K562 (cell line): ENCODE measurements around the gene ZBTB22. TPM values are rescaled to one million over a fixed set of nuclear protein-coding genes. Genes with fewer than 3 reads are reported as not detected.

Experiments
- ARID1B ChIP-seq: fragments of 450-650 bp; IDR thresholded peaks from 2 replicates; pipeline ENCODE4 v1.6.1; 2016; ENCODE audit warnings: antibody characterized with exemption, mild to moderate bottlenecking, inconsistent platforms
- CBX1 ChIP-seq: sonication (generic); IDR thresholded peaks from 2 replicates; pipeline ENCODE4 v1.6.1; 2016; ENCODE audit warnings: antibody characterized with exemption, low read depth, mild to moderate bottlenecking
- CLOCK ChIP-seq: fragments of 250-450 bp; sonication (Bioruptor Pico); IDR thresholded peaks from 2 replicates; pipeline ENCODE4 v1.4.0; 2020; ENCODE audit warnings: mild to moderate bottlenecking, moderate library complexity, borderline replicate concordance
- DLX4 ChIP-seq: fragments of 250-450 bp; sonication (Bioruptor Pico); IDR thresholded peaks from 2 replicates; pipeline ENCODE4 v1.6.1; 2021; ENCODE audit warnings: mild to moderate bottlenecking
- E2F6 ChIP-seq, 2 experiments: IDR thresholded peaks; 2 replicates each; pipeline ENCODE4 v1.6.1; 2011; ENCODE audit warnings: borderline replicate concordance in 1 of 2, control low read depth in 1 of 2, low read depth in 1 of 2, low read length in 1 of 2, mild to moderate bottlenecking in 1 of 2, mixed read lengths in 1 of 2, moderate library complexity in 1 of 2; ENCODE audit not compliant: insufficient read depth in 1 of 2, insufficient read length in 1 of 2, poor library complexity in 1 of 2, severe bottlenecking in 1 of 2; ENCODE audit errors: extremely low read depth in 1 of 2
- HMBOX1 ChIP-seq: sonication (generic); IDR thresholded peaks from 2 replicates; pipeline ENCODE4 v1.6.1; 2016
- KDM4B ChIP-seq, 2 experiments: fragments of 450-650 bp in 1 of 2; sonication (generic) in 1 of 2; IDR thresholded peaks; 2 replicates each; pipeline ENCODE4 v1.6.1; 2016 to 2017; ENCODE audit warnings: borderline replicate concordance in 2 of 2, antibody characterized with exemption in 1 of 2, low read depth in 1 of 2, mild to moderate bottlenecking in 1 of 2
- KLF1 ChIP-seq: fragments of 450-650 bp; IDR thresholded peaks from 2 replicates; pipeline ENCODE4 v1.6.1; 2016; ENCODE audit warnings: missing genetic modification characterization, missing compliant biosample characterization
- MTA3 ChIP-seq: fragments of 450-650 bp; formaldehyde crosslinking; IDR thresholded peaks from 2 replicates; pipeline ENCODE4 v1.6.1; 2017; ENCODE audit warnings: mild to moderate bottlenecking, borderline replicate concordance
- PHB ChIP-seq: fragments of 250-450 bp; sonication (Bioruptor Pico); IDR thresholded peaks from 2 replicates; pipeline ENCODE4 v1.5.0; 2021
- PHF20 ChIP-seq: fragments of 450-650 bp; IDR thresholded peaks from 2 replicates; pipeline ENCODE4 v1.6.1; 2018; ENCODE audit not compliant: partially characterized antibody
- POLR2B ChIP-seq: fragments of 450-650 bp; IDR thresholded peaks from 2 replicates; pipeline ENCODE4 v1.6.1; 2018; ENCODE audit warnings: low read depth; ENCODE audit not compliant: partially characterized antibody
- SP2 ChIP-seq: IDR thresholded peaks from 2 replicates; pipeline ENCODE4 v1.6.1; 2011; ENCODE audit warnings: mild to moderate bottlenecking, low read depth, low read length, moderate library complexity; ENCODE audit not compliant: poor library complexity, severe bottlenecking; ENCODE audit errors: extremely low read depth
- TEAD4 ChIP-seq, 2 experiments: sonication (generic) in 1 of 2; formaldehyde crosslinking in 1 of 2; IDR thresholded peaks; 2 replicates each; pipeline versions ENCODE4 v1.6.1 to v1.8.0; 2012 to 2022; ENCODE audit warnings: borderline replicate concordance in 1 of 2, inconsistent platforms in 1 of 2, low read length in 1 of 2, mild to moderate bottlenecking in 1 of 2, missing genetic modification reagents in 1 of 2
- THAP12 ChIP-seq: fragments of 250-450 bp; sonication (Bioruptor Pico); IDR thresholded peaks from 2 replicates; pipeline ENCODE4 v1.9.0; 2021; ENCODE audit warnings: mild to moderate bottlenecking, inconsistent platforms
- ZNF174 ChIP-seq: fragments of 250-450 bp; sonication (Bioruptor Pico); IDR thresholded peaks from 2 replicates; pipeline ENCODE4 v1.4.0; 2020; ENCODE audit warnings: mild to moderate bottlenecking
- ZNF699 ChIP-seq: fragments of 250-450 bp; sonication (Bioruptor Pico); IDR thresholded peaks from 2 replicates; pipeline ENCODE4 v1.8.0; 2021; ENCODE audit warnings: mild to moderate bottlenecking, moderate library complexity; ENCODE audit not compliant: insufficient replicate concordance
- ZZZ3 ChIP-seq: fragments of 450-650 bp; IDR thresholded peaks from 2 replicates; pipeline ENCODE4 v1.6.1; 2016; ENCODE audit warnings: antibody characterized with exemption, mild to moderate bottlenecking, moderate library complexity
- polyA plus RNA-seq, 8 experiments: library from polyadenylated mRNA; depleted of rRNA in 4 of 8; stranded (reverse) in 5 of 8; unstranded in 3 of 8; fragments of >200 nt; fragmentation: Nextera tagmentation in 2 of 8; fragmentation: Illumina TruSeq in 1 of 8; extraction: Ambion mirVana in 2 of 8; extraction: Trizol in 1 of 8; gene quantifications; 2 replicates each; pipeline versions ENCODE4 v1.2.1 to v1.2.3, GENCODE V29; 2011 to 2014; ENCODE audit warnings: inconsistent platforms in 1 of 8, missing spikeins in 1 of 8
- total RNA-seq, 7 experiments: library from RNA; depleted of rRNA in 6 of 7; stranded (reverse); fragments of >200 nt in 6 of 7; fragmentation: Illumina TruSeq in 2 of 7; extraction: Trizol in 2 of 7; gene quantifications; 2 replicates each; pipeline versions ENCODE4 v1.2.1 to v1.2.3, GENCODE V29; 2011 to 2021; ENCODE audit warnings: low replicate concordance in 1 of 7

The ZBTB22 gene
- total and polyA plus RNA-seq, 9 of the 15 experiments (the other 6 are each of a cell fraction or from before 2014, with no cell fraction given), result 0.21 to 11.9 (median 7.1) TPM

- TF ChIP-seq CLOCK (CRISPR knock-in tag) (0 out of 2 replicates have a peak, but pooled peaks have one; percentile 50), ZZZ3 (peak; percentile 99), DLX4 (CRISPR knock-in tag) (no peak), CBX1 (peak; percentile 86; the same call in 1 of the 2 replicates), ARID1B (peak; percentile 14; the same call in 1 of the 2 replicates), HMBOX1 (no peak), POLR2B (peak; percentile 100), PHB (CRISPR knock-in tag) (no peak), SP2 (peak; percentile 46), E2F6 (IDR thresholded peaks at IDR 0.05; ENCODE audit: borderline replicate concordance in 1 of 2, extremely low read depth in 1 of 2, insufficient read depth in 1 of 2, insufficient read length in 1 of 2, low read depth in 1 of 2, low read length in 1 of 2, poor library complexity in 1 of 2, severe bottlenecking in 1 of 2) (peak in 1 of 2 experiments; percentile 23), ZNF174 (CRISPR knock-in tag) (peak; percentile 87; the same call in 1 of the 2 replicates), THAP12 (peak; percentile 93), ZNF699 (CRISPR knock-in tag) (no peak), PHF20 (peak; percentile 92), MTA3 (peak; percentile 99), KLF1 (peak; percentile 40; the same call in 1 of the 2 replicates), TEAD4 (IDR thresholded peaks at IDR 0.05; ENCODE audit: low read length) (peak; percentile 48; the same call in 1 of the 2 replicates), TEAD4 (CRISPR knock-in tag; IDR thresholded peaks at IDR 0.05; ENCODE audit: borderline replicate concordance) (no peak), KDM4B (IDR thresholded peaks at IDR 0.05; ENCODE audit: borderline replicate concordance in 2 of 2, low read depth in 1 of 2) (peak in 1 of 2 experiments; percentile 89; a peak in 2 of 4 replicates)
Observed at GRCh38 chr6:33271468-33272274, 45.9 kb downstream of the ZBTB22 start, which contains the start of the genes RPS18 and VPS52 (continued).
